CD4-positive, alpha-beta T cell treated with Interleukin-6 for 4 hours (primary cell): ENCODE results near the gene SORT1.
A peak's percentile ranks its signal among the peaks of the same experiment; 100 is the strongest.
"Not testable (repeated sequence)": the region's sequence is repeated elsewhere in the genome, so short reads cannot be mapped to it uniquely, and the experiment has no call there.

ENCODE experiments used
- DNase-seq: peaks from one replicate; pipeline ENCODE4 v3.0.0-alpha.2; 2020; ENCODE audit warnings: mixed read lengths

The SORT1 gene

DNA sequence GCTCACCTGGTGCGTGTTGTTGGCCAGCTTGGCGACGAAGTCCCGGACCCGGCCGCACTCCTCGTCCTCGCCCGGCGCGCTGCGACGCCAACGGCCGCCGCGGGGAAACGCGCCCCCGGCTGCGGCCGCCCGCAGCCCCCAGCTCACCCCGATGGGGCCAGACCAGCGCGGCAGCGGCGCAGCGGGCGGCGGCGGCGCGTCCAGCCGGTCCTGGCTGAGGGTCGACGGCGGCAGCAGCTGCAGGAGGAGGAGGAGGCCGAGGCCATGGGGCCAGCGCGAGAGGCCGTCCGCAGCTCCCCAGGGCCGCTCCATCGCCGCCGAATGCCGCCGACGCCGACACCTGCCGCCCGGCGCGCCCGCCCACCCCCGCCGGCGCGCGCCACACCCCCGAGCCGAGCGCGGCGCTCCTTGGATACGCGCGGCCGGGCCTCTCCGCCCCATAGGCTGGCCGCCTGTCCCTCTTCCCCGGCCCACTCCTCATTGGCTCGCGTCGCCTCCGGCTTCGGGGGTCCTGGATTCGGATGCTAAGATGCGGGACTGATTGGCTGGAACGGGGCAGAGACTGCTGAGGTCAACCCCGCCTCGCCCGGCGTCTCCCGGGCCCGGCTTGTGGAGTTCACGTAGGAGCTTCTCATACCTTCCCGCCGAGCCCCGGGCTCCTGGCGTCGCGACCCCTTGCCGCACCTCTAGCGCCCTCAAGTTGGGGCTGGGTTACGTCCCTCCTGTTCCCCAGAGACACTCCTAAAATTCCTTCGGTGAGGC, at the start of gene SORT1:
TSS of gene SORT1 (minus strand) at position 338 of the 762 bp plus-strand sequence. CDS start at position 312, 26 bp downstream.
- peak; percentile 55 for DNase-seq

GRCh38 chr1:109445949-109446695, 48.4 kb upstream of the SORT1 start:
- DNase-seq: not testable (repeated sequence)

- no peak for DNase-seq
Observed at GRCh38 chr1:109444346-109444745, 46.6 kb upstream of the SORT1 start.

DNA sequence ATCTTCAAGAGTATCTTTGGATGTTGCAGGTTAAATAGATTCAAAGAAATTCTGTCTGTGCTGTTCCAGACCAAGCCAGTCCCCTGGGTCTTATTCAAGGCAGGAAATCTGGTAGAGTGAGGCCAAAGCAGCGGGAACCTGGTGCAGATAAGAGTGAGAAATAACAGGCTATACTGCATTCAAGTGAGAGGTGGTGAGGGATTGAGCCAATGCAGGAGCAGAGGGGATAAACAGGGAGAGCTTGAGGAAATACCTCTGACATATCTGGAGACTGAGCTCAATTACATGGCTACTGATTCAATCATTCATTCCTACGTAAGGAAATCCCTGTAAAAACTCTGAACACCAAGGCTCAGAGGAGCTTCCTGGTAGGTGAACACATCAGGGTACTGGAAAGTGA, 45.8 kb upstream of the SORT1 start:
- DNase-seq: no peak

GRCh38 chr1:109441069-109441468, 43.4 kb upstream of the SORT1 start:
- no peak for DNase-seq

- no peak for DNase-seq
Observed at GRCh38 chr1:109438798-109439297, 41.1 kb upstream of the SORT1 start.

DNA sequence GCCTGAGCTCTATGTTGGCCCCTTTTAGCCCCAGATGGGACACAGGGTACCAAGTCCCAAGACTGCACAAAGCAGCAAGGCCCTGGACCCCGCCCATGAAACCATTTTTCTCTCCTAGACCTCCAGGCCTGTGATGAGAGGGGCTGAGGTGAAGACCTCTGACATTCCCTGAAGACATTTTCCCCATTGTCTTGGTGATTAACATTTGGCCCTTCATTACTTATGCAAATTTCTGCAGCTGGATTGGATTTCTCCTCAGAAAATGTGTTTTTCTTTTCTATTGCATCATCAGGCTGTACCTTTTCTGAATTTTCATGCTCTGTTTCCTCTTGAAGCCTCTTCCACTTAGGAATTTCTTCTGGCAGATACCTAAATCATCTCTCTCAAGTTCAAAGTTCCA, 36.8 kb upstream of the SORT1 start:
- no peak for DNase-seq

DNA sequence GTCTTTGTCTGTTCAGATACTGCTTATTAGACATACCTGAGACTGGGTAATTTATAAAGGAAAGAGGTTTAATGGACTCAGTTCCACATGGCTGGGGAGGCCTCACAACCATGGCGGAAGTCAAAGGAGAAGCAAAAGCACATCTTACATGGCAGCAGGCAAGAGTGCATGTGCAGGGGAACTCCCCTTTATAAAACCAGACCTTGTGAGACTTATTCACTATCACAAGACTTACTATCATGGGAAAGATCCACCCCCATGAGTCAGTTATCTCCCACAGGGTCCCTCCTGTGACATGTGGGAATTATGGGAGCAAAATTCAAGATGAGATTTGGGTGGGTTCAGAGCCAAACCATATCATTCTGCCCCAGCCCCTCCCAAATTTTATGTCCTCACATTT, 35.6 kb upstream of the SORT1 start:
- no peak for DNase-seq

DNA sequence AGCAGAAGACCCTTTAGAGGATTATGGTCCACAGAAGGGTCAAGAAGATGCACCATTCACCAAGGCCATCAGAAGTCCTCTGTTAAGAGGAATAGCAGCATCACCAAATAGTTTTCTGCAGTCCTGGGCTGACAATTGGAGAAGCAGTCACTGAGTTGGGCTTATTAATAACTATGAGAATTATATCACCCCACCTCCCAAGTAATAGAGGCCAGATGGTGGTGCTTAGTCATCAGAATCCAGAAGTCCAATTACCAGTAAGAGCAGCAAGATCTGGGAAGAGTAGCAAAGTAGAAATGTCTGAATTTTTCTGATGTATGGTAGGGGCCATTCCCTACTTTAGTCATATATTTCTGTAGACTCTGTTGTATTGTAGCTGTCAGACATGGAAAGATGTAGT, 34.6 kb upstream of the SORT1 start:
- no peak for DNase-seq

DNA sequence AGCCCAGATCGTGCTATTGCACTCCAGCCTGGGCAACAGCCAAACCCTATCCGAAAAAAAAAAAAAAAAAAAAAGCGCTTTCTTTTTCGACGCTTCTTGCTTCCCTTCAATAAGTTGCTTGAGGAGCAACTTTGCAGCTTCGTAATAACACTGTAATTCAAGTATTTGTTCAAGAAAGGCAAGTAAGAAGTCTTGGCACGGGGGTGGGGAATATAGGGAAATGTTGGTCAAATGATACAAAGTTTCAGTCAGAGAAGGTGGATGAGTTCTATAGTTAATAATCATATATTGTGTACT, 29.4 kb upstream of the SORT1 start:
- DNase-seq: no peak

DNA sequence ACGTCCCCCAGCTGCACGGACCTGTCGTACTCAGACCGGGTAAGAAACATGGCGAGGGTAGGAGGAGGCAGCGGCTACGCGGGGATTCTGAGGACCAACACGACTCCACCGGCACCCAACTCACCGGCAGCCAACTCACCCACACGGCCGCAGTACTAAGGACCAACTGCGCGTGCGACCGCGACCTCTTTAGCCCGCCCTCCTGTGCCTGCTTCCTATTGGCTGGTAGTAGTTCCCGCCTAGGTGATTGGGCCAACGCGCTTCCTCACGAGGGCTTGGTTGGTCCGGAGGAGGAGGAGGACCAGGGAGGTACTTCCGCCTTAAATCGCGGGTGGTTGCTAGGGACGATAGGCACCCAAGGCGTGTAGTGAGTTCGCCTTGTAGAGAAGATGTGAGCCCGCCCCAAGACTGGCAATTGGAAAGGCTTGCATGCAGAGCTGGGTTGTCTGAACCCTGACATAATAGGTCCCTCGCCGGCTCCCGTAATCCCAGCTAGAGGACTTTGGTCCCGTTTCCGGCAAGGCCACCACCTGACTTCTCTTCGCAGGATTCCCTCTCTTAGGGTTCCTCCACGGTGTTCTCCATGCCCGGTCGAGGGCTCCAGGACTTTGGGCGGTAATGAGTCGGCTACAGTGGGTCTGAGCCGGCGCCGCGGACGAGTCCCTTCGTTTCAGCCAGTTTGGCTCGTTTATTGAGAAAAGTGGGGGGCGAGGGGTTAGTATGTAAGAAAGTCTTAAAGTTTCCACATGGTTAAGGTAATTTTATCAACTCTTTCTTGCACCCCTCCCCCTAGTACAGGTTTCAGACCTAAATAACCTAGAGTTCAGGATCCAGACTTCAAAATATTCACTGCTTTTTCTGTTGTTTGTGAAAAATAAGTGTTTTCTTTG, 28.8 kb upstream of the SORT1 start, which contains the start of gene PSMA5:
TSS of gene PSMA5 (minus strand) at position 168 of the 890 bp plus-strand sequence. CDS start at position 50, 118 bp downstream.
- peak; percentile 95 for DNase-seq

- DNase-seq: peak; percentile 61
Observed at GRCh38 chr1:109425391-109426280, 27.9 kb upstream of the SORT1 start.

DNA sequence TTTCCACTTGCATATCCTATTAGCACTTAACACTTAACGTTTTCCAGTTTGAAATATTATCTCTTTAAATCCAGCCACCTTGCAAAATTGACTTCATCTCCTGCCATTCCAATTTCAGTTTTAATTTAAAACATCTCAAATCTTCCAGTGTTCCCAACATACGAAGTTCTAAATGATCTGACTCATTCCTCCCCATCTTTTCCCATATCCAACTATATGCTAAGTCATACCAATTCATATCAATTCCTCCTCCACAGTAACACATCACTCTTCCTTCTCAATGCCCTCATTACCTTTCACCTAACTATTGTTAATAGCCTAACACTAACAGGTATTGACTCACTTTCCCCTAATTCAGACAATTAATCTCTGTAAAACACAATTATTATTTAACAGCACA, 25.8 kb upstream of the SORT1 start:
- DNase-seq: no peak

DNA sequence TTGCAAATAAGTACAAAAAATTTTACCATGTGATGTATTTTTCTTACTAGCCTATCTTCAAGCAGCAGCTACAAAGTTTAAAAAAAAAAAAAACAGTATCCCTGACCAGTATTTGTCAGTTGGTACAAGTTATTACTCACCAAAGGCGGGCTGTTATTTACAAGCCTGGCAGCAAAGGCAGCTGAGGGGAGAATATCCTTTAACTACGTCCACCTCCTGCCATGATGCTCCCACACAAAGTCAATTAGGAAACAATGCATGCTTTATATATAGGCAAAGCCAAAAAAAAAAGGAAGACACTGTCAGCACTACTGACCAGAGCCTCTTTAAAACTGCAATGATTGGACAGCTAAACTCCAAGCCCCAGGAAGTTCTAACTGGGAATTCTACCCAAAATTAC, 14.8 kb upstream of the SORT1 start:
- DNase-seq: no peak

DNA sequence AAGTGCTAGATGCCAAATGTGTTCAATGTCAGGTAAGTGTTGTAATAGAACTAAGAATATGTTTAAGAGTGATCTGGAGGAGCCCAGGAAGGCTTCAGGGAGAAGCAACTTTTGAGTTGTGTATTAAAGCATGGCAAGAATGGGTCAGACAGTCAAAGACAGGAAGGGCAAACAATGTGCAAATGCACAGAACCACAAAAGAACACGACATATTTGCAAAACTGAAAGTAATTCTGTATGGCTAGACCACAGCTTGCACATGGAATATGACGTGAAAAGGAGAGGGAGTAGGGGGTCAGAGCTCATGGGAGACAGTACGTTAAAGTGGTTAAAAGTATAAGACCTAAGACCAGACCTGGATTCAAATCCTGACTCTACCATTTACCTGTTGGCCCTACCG, 7.1 kb upstream of the SORT1 start:
- no peak for DNase-seq

- no peak for DNase-seq
Observed at GRCh38 chr1:109402025-109402424, 4.3 kb upstream of the SORT1 start.

GRCh38 chr1:109400035-109400655, 2.4 kb upstream of the SORT1 start:
- DNase-seq: no peak

GRCh38 chr1:109399326-109399957, 1.7 kb upstream of the SORT1 start:
- DNase-seq: peak; percentile 20

GRCh38 chr1:109398343-109399225, 866 bp upstream of the SORT1 start:
- no peak for DNase-seq
